Mononuclear cell (primary cell): Measurements from ENCODE around the gene ZBTB20. TPM values are rescaled to one million over a fixed set of nuclear protein-coding genes. Genes with fewer than 3 reads are reported as not detected.

Experiments
- H3K27me3 ChIP-seq: 2 replicates; pipeline ENCODE4 v1.6.0; 2011; ENCODE audit warnings: low read length, control low read depth; ENCODE audit not compliant: insufficient read depth
- H3K4me1 ChIP-seq: 2 replicates; pipeline ENCODE4 v1.5.1; 2011; ENCODE audit warnings: mild to moderate bottlenecking, low read length, control low read depth; ENCODE audit not compliant: insufficient read depth
- H3K4me3 ChIP-seq: 2 replicates; pipeline ENCODE4 v1.5.1; 2011; ENCODE audit warnings: mild to moderate bottlenecking, low read length, moderate library complexity
- H3K9me3 ChIP-seq: 2 replicates; pipeline ENCODE4 v1.5.1; 2011; ENCODE audit warnings: low read depth, mild to moderate bottlenecking, control low read depth, low read length
- total RNA-seq: library from RNA; depleted of rRNA; stranded (reverse); fragments of >200 nt; gene quantifications from one replicate; pipeline ENCODE4 v1.2.3, GENCODE V29; 2012

Gene ZBTB20
- total RNA-seq, 1 donor: 38.2 TPM

- no peak overlapping the region for H3K4me3 ChIP-seq
- no peaks in the 10 kb centered on the region for H3K9me3 ChIP-seq
- H3K27me3 ChIP-seq: no peaks in the 10 kb centered on the region
- H3K4me1 ChIP-seq: no peaks in the 10 kb centered on the region
Observed at GRCh38 chr3:115085197-115085865, 61.8 kb downstream of the ZBTB20 start.

GRCh38 chr3:115084686-115085085, 62.4 kb downstream of the ZBTB20 start:
- H3K9me3 ChIP-seq: no peaks in the 10 kb centered on the region
- H3K4me1 ChIP-seq: no peaks in the 10 kb centered on the region
- H3K4me3 ChIP-seq: no peak overlapping the region
- H3K27me3 ChIP-seq: no peaks in the 10 kb centered on the region

GRCh38 chr3:115082260-115082659, 64.8 kb downstream of the ZBTB20 start:
- Histone ChIP-seq H3K4me3 (no peak overlapping the region), H3K4me1 (no peaks in the 10 kb centered on the region), H3K27me3 (no peaks in the 10 kb centered on the region), H3K9me3 (no peaks in the 10 kb centered on the region)

- Histone ChIP-seq H3K9me3 (no peaks in the 10 kb centered on the region), H3K4me1 (no peaks in the 10 kb centered on the region), H3K4me3 (no peak overlapping the region), H3K27me3 (no peaks in the 10 kb centered on the region)
Observed at GRCh38 chr3:115081444-115081843, 65.6 kb downstream of the ZBTB20 start.

- no peaks in the 10 kb centered on the region for H3K4me1 ChIP-seq
- no peaks in the 10 kb centered on the region for H3K27me3 ChIP-seq
- no peaks in the 10 kb centered on the region for H3K9me3 ChIP-seq
- no peak overlapping the region for H3K4me3 ChIP-seq
Observed at GRCh38 chr3:115077501-115078250, 69.4 kb downstream of the ZBTB20 start.

- Histone ChIP-seq H3K4me3 (no peak overlapping the region), H3K4me1 (no peaks in the 10 kb centered on the region), H3K27me3 (no peaks in the 10 kb centered on the region), H3K9me3 (no peaks in the 10 kb centered on the region)
Observed at GRCh38 chr3:115074502-115074901, 72.6 kb downstream of the ZBTB20 start.

- no peaks in the 10 kb centered on the region for H3K4me1 ChIP-seq
- no peaks in the 10 kb centered on the region for H3K9me3 ChIP-seq
- no peaks in the 10 kb centered on the region for H3K27me3 ChIP-seq
- H3K4me3 ChIP-seq: no peak overlapping the region
Observed at GRCh38 chr3:115072265-115073021, 74.6 kb downstream of the ZBTB20 start.

GRCh38 chr3:115071601-115072000, 75.5 kb downstream of the ZBTB20 start:
- Histone ChIP-seq H3K4me3 (no peak overlapping the region), H3K9me3 (no peaks in the 10 kb centered on the region), H3K27me3 (no peaks in the 10 kb centered on the region), H3K4me1 (no peaks in the 10 kb centered on the region)

GRCh38 chr3:115071166-115071565, 75.9 kb downstream of the ZBTB20 start:
- H3K4me3 ChIP-seq: no peak overlapping the region
- H3K27me3 ChIP-seq: no peaks in the 10 kb centered on the region
- no peaks in the 10 kb centered on the region for H3K9me3 ChIP-seq
- H3K4me1 ChIP-seq: no peaks in the 10 kb centered on the region

- Histone ChIP-seq H3K4me1 (no peaks in the 10 kb centered on the region), H3K27me3 (no peaks in the 10 kb centered on the region), H3K4me3 (no peak overlapping the region), H3K9me3 (no peaks in the 10 kb centered on the region)
Observed at GRCh38 chr3:115068799-115069198, 78.3 kb downstream of the ZBTB20 start.

GRCh38 chr3:115062412-115062956, 84.6 kb downstream of the ZBTB20 start:
- no peaks in the 10 kb centered on the region for H3K27me3 ChIP-seq
- no peak overlapping the region for H3K4me3 ChIP-seq
- no peaks in the 10 kb centered on the region for H3K4me1 ChIP-seq
- no peaks in the 10 kb centered on the region for H3K9me3 ChIP-seq

- H3K4me1 ChIP-seq: no peaks in the 10 kb centered on the region
- no peak overlapping the region for H3K4me3 ChIP-seq
- H3K27me3 ChIP-seq: no peaks in the 10 kb centered on the region
- H3K9me3 ChIP-seq: no peaks in the 10 kb centered on the region
Observed at GRCh38 chr3:115062009-115062408, 85.1 kb downstream of the ZBTB20 start.

- Histone ChIP-seq H3K4me1 (no peaks in the 10 kb centered on the region), H3K9me3 (no peaks in the 10 kb centered on the region), H3K27me3 (no peaks in the 10 kb centered on the region), H3K4me3 (no peak overlapping the region)
Observed at GRCh38 chr3:115052906-115053305, 94.2 kb downstream of the ZBTB20 start.

GRCh38 chr3:115042351-115042750, 104.7 kb downstream of the ZBTB20 start:
- H3K27me3 ChIP-seq: no peaks in the 10 kb centered on the region
- no peaks in the 10 kb centered on the region for H3K9me3 ChIP-seq
- H3K4me3 ChIP-seq: no peak overlapping the region
- H3K4me1 ChIP-seq: no peaks in the 10 kb centered on the region

- H3K9me3 ChIP-seq: no peaks in the 10 kb centered on the region
- no peak overlapping the region for H3K4me3 ChIP-seq
- no peaks in the 10 kb centered on the region for H3K4me1 ChIP-seq
- no peaks in the 10 kb centered on the region for H3K27me3 ChIP-seq
Observed at GRCh38 chr3:115040673-115041286, 106.3 kb downstream of the ZBTB20 start.
